IMR-90 (cell line): ENCODE data around the gene KCNMA1. TPM values are rescaled to one million over a fixed set of nuclear protein-coding genes. Genes with fewer than 3 reads are reported as not detected.
A peak's percentile ranks its signal among the peaks of the same experiment; 100 is the strongest.

Source experiments
- ATAC-seq: fragments of 200-7000 bp; cut with Tn5 transposase; 2 replicates; pipeline ENCODE4 v1.9.1; 2020; ENCODE audit warnings: low read depth, mild to moderate bottlenecking, moderate library complexity
- BruUV-seq: library from RNA; stranded (reverse); fragments of 400-500 nt; replicated peaks from 2 replicates; lab custom pipeline; 2021; lab: Mats Ljungman, UMichigan
- CTCF ChIA-PET: fragments of 300-600 bp; formaldehyde crosslinking; extraction: SDS; loops from one replicate; lab custom pipeline; 2021; ENCODE audit warnings: antibody characterized with exemption; lab: Yijun Ruan, JAX
- POLR2A ChIA-PET: fragments of 300-600 bp; sonication (Branson Sonifier 250); formaldehyde crosslinking; loops from one replicate; lab custom pipeline; 2022; ENCODE audit warnings: antibody characterized with exemption; ENCODE audit not compliant: unreplicated experiment; lab: Charles Lee
- DNase-seq: peaks from one replicate; pipeline ENCODE4 v3.0.0; 2013
- H2AFZ ChIP-seq: replicated peaks from 2 replicates; pipeline ENCODE3; 2013; ENCODE audit warnings: low read length, mild to moderate bottlenecking; ENCODE audit not compliant: poor library complexity
- H2AK5ac ChIP-seq: 2 replicates; pipeline ENCODE4 v1.6.1; 2013; ENCODE audit warnings: low read depth, low read length, inconsistent platforms
- H2AK9ac ChIP-seq: replicated peaks from 2 replicates; pipeline ENCODE3; 2013; ENCODE audit warnings: mild to moderate bottlenecking, low read depth, low read length, moderate library complexity; ENCODE audit not compliant: poor library complexity
- H2BK120ac ChIP-seq: 2 replicates; pipeline ENCODE4 v1.6.1; 2013; ENCODE audit warnings: low read depth, low read length, inconsistent platforms
- H2BK15ac ChIP-seq: 3 replicates; pipeline ENCODE4 v1.6.1; 2013; ENCODE audit warnings: low read depth, low read length, inconsistent platforms
- H2BK20ac ChIP-seq: 2 replicates; pipeline ENCODE4 v1.6.1; 2013; ENCODE audit warnings: low read depth, mild to moderate bottlenecking, inconsistent platforms, low read length, moderate library complexity
- H2BK5ac ChIP-seq: 2 replicates; pipeline ENCODE4 v1.6.1; 2013; ENCODE audit warnings: mild to moderate bottlenecking, low read depth, low read length, inconsistent platforms; ENCODE audit not compliant: poor library complexity, severe bottlenecking
- H3K14ac ChIP-seq: replicated peaks from 2 replicates; pipeline ENCODE4 v1.6.1; 2013; ENCODE audit warnings: low read depth, low read length, inconsistent platforms
- H3K18ac ChIP-seq: 2 replicates; pipeline ENCODE4 v1.6.1; 2013; ENCODE audit warnings: low read depth, low read length, control low read depth
- H3K23ac ChIP-seq: 2 replicates; pipeline ENCODE4 v1.6.1; 2013; ENCODE audit warnings: low read depth, low read length, inconsistent platforms
- H3K27ac ChIP-seq: 2 replicates; pipeline ENCODE4 v1.5.1; 2013; ENCODE audit warnings: mild to moderate bottlenecking, control low read depth, low read length; ENCODE audit not compliant: insufficient read depth
- H3K27me3 ChIP-seq: 2 replicates; pipeline ENCODE4 v1.6.1; 2013; ENCODE audit warnings: low read length; ENCODE audit not compliant: control insufficient read depth, insufficient read depth
- H3K36me3 ChIP-seq: 2 replicates; pipeline ENCODE4 v1.6.1; 2013; ENCODE audit warnings: low read length, mixed read lengths; ENCODE audit not compliant: control insufficient read depth, insufficient read depth
- H3K4ac ChIP-seq: 2 replicates; pipeline ENCODE4 v1.6.1; 2013; ENCODE audit warnings: low read depth, low read length, inconsistent platforms
- H3K4me1 ChIP-seq: 2 replicates; pipeline ENCODE4 v1.6.1; 2013; ENCODE audit warnings: low read length, mixed read lengths; ENCODE audit not compliant: control insufficient read depth, insufficient read depth
- H3K4me2 ChIP-seq: 2 replicates; pipeline ENCODE4 v1.6.1; 2013; ENCODE audit warnings: low read depth, mild to moderate bottlenecking, control low read depth, low read length, moderate library complexity
- H3K4me3 ChIP-seq: 2 replicates; pipeline ENCODE4 v1.5.1; 2013; ENCODE audit warnings: low read depth, mild to moderate bottlenecking, control low read depth, low read length, moderate library complexity; ENCODE audit not compliant: insufficient read depth
- H3K56ac ChIP-seq: 2 replicates; pipeline ENCODE4 v1.6.1; 2013; ENCODE audit warnings: low read length, inconsistent platforms; ENCODE audit not compliant: insufficient read depth; ENCODE audit errors: extremely low read depth
- H3K79me1 ChIP-seq, 2 experiments: 2 replicates each; pipeline ENCODE4 v1.6.1; 2013; ENCODE audit warnings: low read length in 2 of 2, inconsistent platforms in 1 of 2, low read depth in 1 of 2
- H3K9ac ChIP-seq: 2 replicates; pipeline ENCODE4 v1.6.1; 2013; ENCODE audit warnings: low read depth, low read length, control low read depth
- H3K9me1 ChIP-seq: 2 replicates; pipeline ENCODE4 v1.6.1; 2013; ENCODE audit warnings: low read length, inconsistent platforms; ENCODE audit not compliant: insufficient read depth
- H3K9me3 ChIP-seq: 2 replicates; pipeline ENCODE4 v1.6.1; 2013; ENCODE audit warnings: low read length; ENCODE audit not compliant: control insufficient read depth, insufficient read depth
- H4K20me1 ChIP-seq: 2 replicates; pipeline ENCODE4 v1.6.1; 2013; ENCODE audit warnings: low read length, inconsistent platforms; ENCODE audit not compliant: insufficient read depth
- H4K5ac ChIP-seq: 2 replicates; pipeline ENCODE4 v1.6.1; 2013; ENCODE audit warnings: mild to moderate bottlenecking, low read depth, low read length, control low read depth
- H4K8ac ChIP-seq, 2 experiments: 2 replicates each; pipeline ENCODE4 v1.6.1; 2013; ENCODE audit warnings: low read depth in 2 of 2, low read length in 2 of 2, control low read depth in 1 of 2, inconsistent platforms in 1 of 2
- H4K91ac ChIP-seq: 2 replicates; pipeline ENCODE4 v1.6.1; 2013; ENCODE audit warnings: low read depth, low read length, inconsistent platforms; ENCODE audit not compliant: insufficient read depth
- BHLHE40 ChIP-seq: fragments of 150-350 bp; IDR thresholded peaks from 2 replicates; pipeline ENCODE4 v1.6.1; 2016; ENCODE audit warnings: mild to moderate bottlenecking, low read depth, low read length
- FOS ChIP-seq: fragments of 150-350 bp; IDR thresholded peaks from 2 replicates; pipeline ENCODE4 v1.6.1; 2016; ENCODE audit warnings: low read depth, low read length
- MXI1 ChIP-seq: IDR thresholded peaks from 2 replicates; pipeline ENCODE4 v1.6.1; 2012; ENCODE audit warnings: low read depth, mild to moderate bottlenecking, low read length, moderate library complexity, borderline replicate concordance
- NFE2L2 ChIP-seq: fragments of 150-350 bp; IDR thresholded peaks from 2 replicates; pipeline ENCODE4 v1.6.1; 2016; ENCODE audit warnings: low read depth, mild to moderate bottlenecking, low read length
- RAD21 ChIP-seq: IDR thresholded peaks from 2 replicates; pipeline ENCODE4 v1.6.1; 2012; ENCODE audit warnings: low read length, improper control_type of control experiment
- WGBS, 2 experiments: methylation state at CpG; one replicate each; pipeline versions ENCODE4 v1.1.5 to v1.1.7; 2013; ENCODE audit warnings: missing lambda C conversion rate in 2 of 2; ENCODE audit not compliant: insufficient read length in 1 of 2; ENCODE audit errors: extremely low coverage in 2 of 2; 5-methylcytosine and 5-hydroxymethylcytosine counted together
- dilution Hi-C: fragments of 300-500 bp; cut with HindIII; formaldehyde crosslinking; loops from one replicate; pipeline ENCODE4 v1.14.3; 2018; ENCODE audit warnings: low sequenced_read_pairs; ENCODE audit not compliant: unreplicated experiment
- in situ Hi-C: fragments of 300-500 bp; cut with MboI; formaldehyde crosslinking; loops from 3 replicates; pipeline ENCODE4 v1.14.3; 2019; ENCODE audit warnings: low sequenced_read_pairs, inconsistent platforms, mixed read lengths
- intact Hi-C: fragments of 100-400 bp; cut with micrococcal nuclease; formaldehyde crosslinking; loops from 2 replicates; pipeline ENCODE4 v1.10.0; 2022
- polyA plus RNA-seq, 3 experiments: library from polyadenylated mRNA; depleted of rRNA; stranded (reverse); fragments of >200 nt; gene quantifications; 2 replicates each; pipeline ENCODE4 v1.2.3, GENCODE V29; 2012; ENCODE audit warnings: low replicate concordance in 1 of 3
- total RNA-seq: library from RNA; depleted of rRNA; stranded (reverse); fragments of >200 nt; gene quantifications from 2 replicates; pipeline ENCODE4 v1.2.3, GENCODE V29; 2012
- TF ChIP-seq, protein P1 (sequence below): fragments of 150-350 bp; IDR thresholded peaks from 2 replicates; pipeline ENCODE4 v1.6.1; 2017; ENCODE audit warnings: mild to moderate bottlenecking, antibody characterized with exemption, low read length, low read depth

KCNMA1 gene
- total and polyA plus RNA-seq, 2 of the 4 experiments (the other 2 are of a cell fraction) = 25.6 to 29.6 TPM

- in situ Hi-C loops (no loop called here), dilution Hi-C loops (no loop called here), intact Hi-C loops (loop anchor here (5.0 kb wide), 1 partner anchor 97 kb away; no protein-coding TSS in a partner anchor)
- peak overlapping the region; percentile 25; the same call in 1 of the 2 replicates for H3K9ac ChIP-seq
- no peak overlapping the region for H2BK20ac ChIP-seq
- no peak overlapping the region; the same call in 1 of the 2 replicates for H3K4ac ChIP-seq
- no peak overlapping the region for H4K5ac ChIP-seq
- peaks cover 7% of the 10 kb centered on the region; the same call in 1 of the 2 replicates for H3K9me1 ChIP-seq
- BruUV-seq = no TSS peak
- TF ChIP-seq MXI1 (no peak), BHLHE40 (no peak), FOS (peak; percentile 61), NFE2L2 (no peak), RAD21 (no peak)
- TF ChIP-seq, protein P1, sequence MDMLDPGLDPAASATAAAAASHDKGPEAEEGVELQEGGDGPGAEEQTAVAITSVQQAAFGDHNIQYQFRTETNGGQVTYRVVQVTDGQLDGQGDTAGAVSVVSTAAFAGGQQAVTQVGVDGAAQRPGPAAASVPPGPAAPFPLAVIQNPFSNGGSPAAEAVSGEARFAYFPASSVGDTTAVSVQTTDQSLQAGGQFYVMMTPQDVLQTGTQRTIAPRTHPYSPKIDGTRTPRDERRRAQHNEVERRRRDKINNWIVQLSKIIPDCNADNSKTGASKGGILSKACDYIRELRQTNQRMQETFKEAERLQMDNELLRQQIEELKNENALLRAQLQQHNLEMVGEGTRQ = no peak
- DNase-seq = peak; percentile 90
- H3K56ac ChIP-seq = no peak overlapping the region; the same call in 1 of the 2 replicates
- H3K9me3 ChIP-seq = no peaks in the 10 kb centered on the region
- no peak overlapping the region for H2AK5ac ChIP-seq
- CTCF ChIA-PET = interaction anchor here (0.7 to 1.0 kb wide), 2 partner anchors 328 to 516 kb away, joined by 3 to 5 read pairs; no protein-coding TSS in a partner anchor
- no peak overlapping the region for H3K4me2 ChIP-seq
- peak overlapping the region; percentile 78 to 86; a peak in 1 of 4 replicates for H4K8ac ChIP-seq
- no peaks in the 10 kb centered on the region for H3K27me3 ChIP-seq
- peaks cover 0 to 5% of the 10 kb centered on the region in 2 experiments; a peak in 1 of 4 replicates for H3K79me1 ChIP-seq
- H3K18ac ChIP-seq = no peak overlapping the region; the same call in 1 of the 2 replicates
- peak overlapping the region; percentile 95; the same call in 2 of the 3 replicates for H2BK15ac ChIP-seq
- no CpG with 5 or more reads among the region's 2 CpGs for WGBS, 2 experiments
- H2AFZ ChIP-seq = no peak overlapping the region
- ATAC-seq = peak; percentile 93
- POLR2A ChIA-PET = interaction anchor here (0.6 kb wide), 1 partner anchor 590 kb away, joined by 4 read pairs; no protein-coding TSS in a partner anchor
- no peak overlapping the region for H4K91ac ChIP-seq
- no peak overlapping the region for H3K27ac ChIP-seq
- H2AK9ac ChIP-seq = no peak overlapping the region
- H4K20me1 ChIP-seq = no peaks in the 10 kb centered on the region
- no peaks in the 10 kb centered on the region for H3K36me3 ChIP-seq
- H3K14ac ChIP-seq = no peak overlapping the region
- H3K4me3 ChIP-seq = no peak overlapping the region
- H2BK5ac ChIP-seq = peak overlapping the region; percentile 81
- peaks cover 8% of the 10 kb centered on the region for H3K4me1 ChIP-seq
- H3K23ac ChIP-seq = no peak overlapping the region
- peak overlapping the region; percentile 95; the same call in 1 of the 2 replicates for H2BK120ac ChIP-seq
Measured at GRCh38 chr10:77195101-77195500, 442.5 kb downstream of the KCNMA1 start.
